HEK293 (cell line): ENCODE data around the gene NUMB.
A peak's percentile ranks its signal among the peaks of the same experiment; 100 is the strongest.

ENCODE experiments used
- CTCF ChIA-PET: fragments of 350-600 bp; formaldehyde crosslinking; extraction: SDS; loops from one replicate; lab custom pipeline; 2021; ENCODE audit warnings: antibody characterized with exemption; lab: Yijun Ruan, JAX
- POLR2A ChIA-PET: fragments of 300-600 bp; formaldehyde crosslinking; extraction: SDS; loops from one replicate; lab custom pipeline; 2020; ENCODE audit warnings: antibody characterized with exemption, inconsistent platforms; lab: Yijun Ruan, JAX
- H3K27ac ChIP-seq: fragments of 200-500 bp; sonication (Bioruptor generic); 2 replicates; pipeline ENCODE4 v1.5.1; 2014; ENCODE audit warnings: low read depth, low read length, control low read depth, inconsistent platforms; ENCODE audit errors: extremely low read depth
- H3K36me3 ChIP-seq, 2 experiments: fragments of 200-500 bp in 1 of 2; sonication (Bioruptor generic) in 1 of 2; 1 replicate in 1 of 2; 2 replicates in 1 of 2; pipeline ENCODE4 v1.5.1; 2014 to 2017; ENCODE audit warnings: inconsistent platforms in 2 of 2, low read length in 2 of 2; ENCODE audit not compliant: control insufficient read depth in 2 of 2, insufficient read depth in 1 of 2
- H3K4me1 ChIP-seq: fragments of 200-500 bp; sonication (Bioruptor generic); 2 replicates; pipeline ENCODE4 v1.5.1; 2014; ENCODE audit warnings: mild to moderate bottlenecking, low read length, inconsistent platforms; ENCODE audit not compliant: control insufficient read depth, insufficient read depth
- H3K4me3 ChIP-seq: 2 replicates; pipeline ENCODE4 v1.5.1; 2011; ENCODE audit warnings: low read depth, mild to moderate bottlenecking, control low read depth, low read length, moderate library complexity
- H3K9me3 ChIP-seq: fragments of 200-500 bp; sonication (Bioruptor generic); 2 replicates; pipeline ENCODE4 v1.5.1; 2014; ENCODE audit warnings: low read depth, low read length, inconsistent platforms; ENCODE audit not compliant: control insufficient read depth, insufficient read depth
- GLI2 ChIP-seq: fragments of 450-650 bp; formaldehyde crosslinking; IDR thresholded peaks from 2 replicates; pipeline ENCODE4; 2017; ENCODE audit warnings: missing biosample characterization, missing genetic modification characterization, low read depth, borderline replicate concordance
- GLI4 ChIP-seq: fragments of 450-650 bp; formaldehyde crosslinking; IDR thresholded peaks from 2 replicates; pipeline ENCODE4 v1.5.1; 2016; ENCODE audit warnings: missing biosample characterization, missing genetic modification characterization
- SETDB1 ChIP-seq: IDR thresholded peaks from one replicate; pipeline ENCODE4 v1.6.1; 2017; ENCODE audit warnings: mild to moderate bottlenecking, low read length, moderate library complexity, mixed read lengths; ENCODE audit not compliant: insufficient read length
- SP2 ChIP-seq: fragments of 450-650 bp; formaldehyde crosslinking; IDR thresholded peaks from 2 replicates; pipeline ENCODE4 v1.5.1; 2016; ENCODE audit warnings: missing biosample characterization, missing genetic modification characterization
- SP7 ChIP-seq: fragments of 450-650 bp; formaldehyde crosslinking; IDR thresholded peaks from 2 replicates; pipeline ENCODE4 v1.5.1; 2016; ENCODE audit warnings: missing biosample characterization, missing genetic modification characterization
- ZBTB49 ChIP-seq: fragments of 450-650 bp; formaldehyde crosslinking; IDR thresholded peaks from 2 replicates; pipeline ENCODE4 v1.5.1; 2016; ENCODE audit warnings: missing biosample characterization, missing genetic modification characterization, low read depth
- ZNF114 ChIP-seq: fragments of 450-650 bp; formaldehyde crosslinking; IDR thresholded peaks from 2 replicates; pipeline ENCODE4 v1.5.0; 2017; ENCODE audit warnings: missing biosample characterization, missing genetic modification characterization
- ZNF174 ChIP-seq: fragments of 450-650 bp; formaldehyde crosslinking; IDR thresholded peaks from 2 replicates; pipeline ENCODE4 v1.5.0; 2017; ENCODE audit warnings: missing biosample characterization, mild to moderate bottlenecking, missing genetic modification characterization
- ZNF362 ChIP-seq: fragments of 450-650 bp; formaldehyde crosslinking; IDR thresholded peaks from 2 replicates; pipeline ENCODE4 v1.5.1; 2016; ENCODE audit warnings: missing biosample characterization, missing genetic modification characterization
- ZNF664 ChIP-seq: fragments of 450-650 bp; formaldehyde crosslinking; IDR thresholded peaks from 2 replicates; pipeline ENCODE4 v1.5.1; 2016; ENCODE audit warnings: missing biosample characterization, missing genetic modification characterization
- ZNF747 ChIP-seq: fragments of 450-650 bp; formaldehyde crosslinking; IDR thresholded peaks from 2 replicates; pipeline ENCODE4 v1.5.1; 2016; ENCODE audit warnings: missing biosample characterization, missing genetic modification characterization
- ZNF837 ChIP-seq: fragments of 450-650 bp; formaldehyde crosslinking; IDR thresholded peaks from 2 replicates; pipeline ENCODE4 v1.5.1; 2016; ENCODE audit warnings: missing biosample characterization, missing genetic modification characterization
- ZSCAN30 ChIP-seq: fragments of 450-650 bp; IDR thresholded peaks from 2 replicates; pipeline ENCODE4 v1.5.1; 2018; ENCODE audit warnings: missing biosample characterization, mild to moderate bottlenecking, missing genetic modification characterization, moderate library complexity
- TF ChIP-seq, protein P1 (sequence below): fragments of 450-650 bp; formaldehyde crosslinking; IDR thresholded peaks from 2 replicates; pipeline ENCODE4 v1.5.1; 2016; ENCODE audit warnings: missing biosample characterization, missing genetic modification characterization

Gene NUMB

GRCh38 chr14:73458183-73458976 lies at the start of gene NUMB (continued):
- TF ChIP-seq ZSCAN30 (tag by site-specific recombination) (0 out of 2 replicates have a peak, but pooled peaks have one; percentile 14), SP7 (tag by site-specific recombination) (peak; percentile 40; the same call in 1 of the 2 replicates), ZNF174 (tag by site-specific recombination) (no peak)
- TF ChIP-seq, protein P1, sequence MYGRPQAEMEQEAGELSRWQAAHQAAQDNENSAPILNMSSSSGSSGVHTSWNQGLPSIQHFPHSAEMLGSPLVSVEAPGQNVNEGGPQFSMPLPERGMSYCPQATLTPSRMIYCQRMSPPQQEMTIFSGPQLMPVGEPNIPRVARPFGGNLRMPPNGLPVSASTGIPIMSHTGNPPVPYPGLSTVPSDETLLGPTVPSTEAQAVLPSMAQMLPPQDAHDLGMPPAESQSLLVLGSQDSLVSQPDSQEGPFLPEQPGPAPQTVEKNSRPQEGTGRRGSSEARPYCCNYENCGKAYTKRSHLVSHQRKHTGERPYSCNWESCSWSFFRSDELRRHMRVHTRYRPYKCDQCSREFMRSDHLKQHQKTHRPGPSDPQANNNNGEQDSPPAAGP (tag by site-specific recombination), result no peak

- ChIA-PET CTCF (interaction anchor here (0.6 to 0.9 kb wide), 3 partner anchors 214 to 598 kb away, joined by 3 to 5 read pairs (median 4); no protein-coding TSS in a partner anchor), POLR2A (interaction anchor here (0.6 kb wide), 1 partner anchor 327 kb away, joined by 4 read pairs; no protein-coding TSS in a partner anchor)
- TF ChIP-seq ZNF362 (no peak), GLI4 (tag by site-specific recombination) (no peak)
- no peaks in the 10 kb centered on the region for H3K9me3 ChIP-seq
- H3K36me3 ChIP-seq, result no peaks in the 10 kb centered on the region
- H3K4me1 ChIP-seq, result no peaks in the 10 kb centered on the region
- H3K4me3 ChIP-seq, result no peak overlapping the region
- H3K27ac ChIP-seq, result no peak overlapping the region
Observed at GRCh38 chr14:73503648-73504047, 45.3 kb upstream of the NUMB start.

DNA sequence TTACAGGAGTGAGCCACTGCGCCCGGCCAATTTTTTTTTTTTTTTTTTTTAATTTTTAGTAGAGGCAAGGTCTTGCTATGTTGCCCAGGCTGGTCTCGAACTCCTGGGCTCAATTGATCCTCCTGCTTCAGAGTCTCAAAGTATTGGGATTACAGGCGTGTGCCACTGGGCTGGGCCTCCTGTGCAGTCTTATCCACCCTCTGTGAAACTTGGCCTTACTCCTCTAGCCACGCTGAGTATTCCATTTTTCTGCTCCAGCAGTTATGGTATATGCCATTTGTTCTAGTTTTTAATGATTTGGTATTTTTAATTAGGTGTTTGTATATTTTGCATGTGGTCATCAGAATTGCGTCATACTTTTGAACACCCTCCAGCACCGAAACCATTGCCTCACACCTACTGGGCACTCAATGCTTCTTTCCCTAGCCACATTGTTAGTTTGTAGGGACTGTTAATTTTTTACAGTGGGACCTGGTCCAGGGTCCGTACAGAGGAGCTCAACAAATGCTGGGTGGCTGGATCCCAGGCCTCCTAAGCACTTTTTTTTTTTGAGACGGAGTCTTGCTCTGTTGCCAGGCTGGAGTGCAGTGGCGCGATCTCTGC lies 43.8 kb upstream of the NUMB start:
- CTCF ChIA-PET, result no interaction called here
- H3K4me1 ChIP-seq, result no peaks in the 10 kb centered on the region
- H3K27ac ChIP-seq, result no peak overlapping the region
- no peaks in the 10 kb centered on the region for H3K9me3 ChIP-seq
- POLR2A ChIA-PET, result no interaction called here
- H3K36me3 ChIP-seq, result no peaks in the 10 kb centered on the region
- no peak overlapping the region for H3K4me3 ChIP-seq
- TF ChIP-seq ZNF837 (tag by site-specific recombination), result no peak
- 0 out of 2 replicates have a peak, but pooled peaks have one; percentile 48 for TF ChIP-seq ZNF664

- CTCF ChIA-PET, result interaction anchor here (0.7 to 1.7 kb wide), 2 partner anchors 8 to 126 kb away, joined by 3 to 9 read pairs; no protein-coding TSS in a partner anchor
- Histone ChIP-seq H3K4me3 (no peak overlapping the region), H3K27ac (peak overlapping the region; percentile 16; the same call in 1 of the 2 replicates), H3K4me1 (no peaks in the 10 kb centered on the region), H3K9me3 (no peaks in the 10 kb centered on the region)
- no peak for TF ChIP-seq ZBTB49 (tag by site-specific recombination)
- no peak for TF ChIP-seq ZNF747 (tag by site-specific recombination)
- no peak for TF ChIP-seq SETDB1
- no peak for TF ChIP-seq ZNF114
- no peak for TF ChIP-seq GLI2
- TF ChIP-seq SP2 (tag by site-specific recombination), result no peak
- TF ChIP-seq, all 188 proteins: peak for 0
- H3K36me3 ChIP-seq, result no peaks in the 10 kb centered on the region; a peak in 1 of 3 replicates
- POLR2A ChIA-PET, result interaction anchor here (0.6 to 2.9 kb wide), 2 partner anchors 10 to 286 kb away, joined by 3 to 9 read pairs; partner anchors contain the start of gene RIOX1
Observed at GRCh38 chr14:73500360-73500759, 42.0 kb upstream of the NUMB start.
